HepG2 (cell line): ENCODE measurements around the gene EGFR. TPM values are rescaled to one million over a fixed set of nuclear protein-coding genes. Genes with fewer than 3 reads are reported as not detected.

Experiments used
- ADNP ChIP-seq: sonication (generic); formaldehyde crosslinking; IDR thresholded peaks from 2 replicates; pipeline ENCODE4 v1.4.0; 2020; ENCODE audit warnings: missing genetic modification reagents
- ASH2L ChIP-seq: fragments of 300-600, 200-600 bp; sonication (generic); IDR thresholded peaks from 2 replicates; pipeline ENCODE4 v1.7.0; 2017; ENCODE audit warnings: low read depth, mild to moderate bottlenecking, moderate library complexity, mixed read lengths, low read length; ENCODE audit not compliant: insufficient read length
- KDM5A ChIP-seq: fragments of 200-600 bp; sonication (generic); IDR thresholded peaks from 2 replicates; pipeline ENCODE4 v1.7.0; 2018; ENCODE audit warnings: antibody characterized with exemption, mild to moderate bottlenecking, low read length, borderline replicate concordance
- MED8 ChIP-seq: sonication (generic); formaldehyde crosslinking; IDR thresholded peaks from 2 replicates; pipeline ENCODE4 v1.8.1; 2023; ENCODE audit warnings: mild to moderate bottlenecking, missing genetic modification reagents; ENCODE audit not compliant: insufficient replicate concordance
- MEF2D ChIP-seq: sonication (generic); formaldehyde crosslinking; IDR thresholded peaks from 2 replicates; pipeline ENCODE4 v1.5.1; 2020; ENCODE audit warnings: mild to moderate bottlenecking, missing genetic modification reagents
- NFIB ChIP-seq: sonication (generic); formaldehyde crosslinking; IDR thresholded peaks from 2 replicates; pipeline ENCODE4 v1.9.0; 2021; ENCODE audit warnings: missing genetic modification reagents, mild to moderate bottlenecking, borderline replicate concordance
- SUZ12 ChIP-seq: fragments of 150-350 bp; IDR thresholded peaks from 2 replicates; pipeline ENCODE4 v1.6.1; 2014; ENCODE audit warnings: low read depth, low read length
- YY1 ChIP-seq: IDR thresholded peaks from 2 replicates; pipeline ENCODE4 v1.6.1; 2011; ENCODE audit warnings: low read length, low read depth, moderate library complexity, mild to moderate bottlenecking; ENCODE audit not compliant: insufficient read depth, insufficient replicate concordance
- ZBTB21 ChIP-seq: sonication (generic); formaldehyde crosslinking; IDR thresholded peaks from 2 replicates; pipeline ENCODE4 v1.4.0; 2020; ENCODE audit warnings: missing genetic modification reagents
- ZFP37 ChIP-seq: sonication (generic); formaldehyde crosslinking; IDR thresholded peaks from 2 replicates; pipeline ENCODE4 v1.4.0; 2020; ENCODE audit warnings: missing genetic modification reagents, borderline replicate concordance
- ZFX ChIP-seq: sonication (generic); formaldehyde crosslinking; IDR thresholded peaks from 2 replicates; pipeline ENCODE4 v1.4.0; 2020; ENCODE audit warnings: mild to moderate bottlenecking, low read depth, missing genetic modification reagents, moderate library complexity
- ZNF232 ChIP-seq: sonication (generic); formaldehyde crosslinking; IDR thresholded peaks from 2 replicates; pipeline ENCODE4 v1.4.0; 2020; ENCODE audit warnings: missing genetic modification reagents, borderline replicate concordance
- ZNF557 ChIP-seq: sonication (generic); formaldehyde crosslinking; IDR thresholded peaks from 2 replicates; pipeline ENCODE4 v1.4.0; 2020; ENCODE audit warnings: missing genetic modification reagents
- ZNF589 ChIP-seq: sonication (generic); formaldehyde crosslinking; conservative IDR thresholded peaks from 2 replicates; pipeline ENCODE4 v1.8.0; 2022; ENCODE audit warnings: mild to moderate bottlenecking, moderate library complexity, missing genetic modification reagents
- ZNF672 ChIP-seq: sonication (generic); formaldehyde crosslinking; IDR thresholded peaks from 2 replicates; pipeline ENCODE4 v1.8.1; 2022; ENCODE audit warnings: missing genetic modification reagents
- ZNF788 ChIP-seq: sonication (generic); formaldehyde crosslinking; IDR thresholded peaks from 2 replicates; pipeline ENCODE4 v1.5.0; 2020; ENCODE audit warnings: mild to moderate bottlenecking, missing genetic modification reagents, borderline replicate concordance
- ZNF839 ChIP-seq: sonication (generic); formaldehyde crosslinking; IDR thresholded peaks from 2 replicates; pipeline ENCODE4 v1.4.0; 2020; ENCODE audit warnings: missing genetic modification reagents, mild to moderate bottlenecking, borderline replicate concordance
- ZNF841 ChIP-seq: sonication (generic); formaldehyde crosslinking; IDR thresholded peaks from 2 replicates; pipeline ENCODE4 v1.8.1; 2023; ENCODE audit warnings: missing genetic modification reagents, borderline replicate concordance
- ZSCAN21 ChIP-seq: sonication (generic); formaldehyde crosslinking; IDR thresholded peaks from 2 replicates; pipeline ENCODE4 v1.8.0; 2022; ENCODE audit warnings: mild to moderate bottlenecking, missing genetic modification reagents, moderate library complexity, borderline replicate concordance
- polyA plus RNA-seq, 8 experiments: library from polyadenylated mRNA; depleted of rRNA in 3 of 8; stranded (reverse) in 7 of 8; unstranded in 1 of 8; fragments of >200 nt; fragmentation: Illumina TruSeq in 4 of 8; extraction: Trizol in 4 of 8; gene quantifications; 2 replicates each; pipeline versions ENCODE4 v1.2.1 to v1.2.3, GENCODE V29; 2011 to 2016; ENCODE audit warnings: low read depth in 4 of 8, missing spikeins in 1 of 8, mixed read lengths in 1 of 8; ENCODE audit not compliant: insufficient read depth in 1 of 8
- total RNA-seq, 5 experiments: library from RNA; depleted of rRNA; stranded (reverse); fragments of >200 nt; fragmentation: Illumina TruSeq; extraction: Trizol; gene quantifications; 2 replicates each; pipeline ENCODE4 v1.2.3, GENCODE V29; 2016; ENCODE audit warnings: low read depth in 1 of 5
- TF ChIP-seq, protein P1 (sequence below): sonication (generic); formaldehyde crosslinking; IDR thresholded peaks from 2 replicates; pipeline ENCODE4 v1.4.0; 2020; ENCODE audit warnings: missing genetic modification reagents, borderline replicate concordance
- TF ChIP-seq, protein P2 (sequence below): sonication (generic); formaldehyde crosslinking; IDR thresholded peaks from 2 replicates; pipeline ENCODE4 v1.8.0; 2022; ENCODE audit warnings: mild to moderate bottlenecking, missing genetic modification reagents
- TF ChIP-seq, protein P3 (sequence below): sonication (generic); formaldehyde crosslinking; IDR thresholded peaks from 2 replicates; pipeline ENCODE4 v1.8.0; 2022; ENCODE audit warnings: missing genetic modification reagents, mild to moderate bottlenecking, moderate library complexity, borderline replicate concordance
- TF ChIP-seq, protein P4 (sequence below): sonication (generic); formaldehyde crosslinking; IDR thresholded peaks from 2 replicates; pipeline ENCODE4 v1.5.0; 2020; ENCODE audit warnings: missing genetic modification reagents

Gene EGFR
- total and polyA plus RNA-seq, 2 of the 13 experiments (the other 11 are each of a cell fraction or from before 2014, with no cell fraction given), result 7.0 to 10.0 TPM

DNA sequence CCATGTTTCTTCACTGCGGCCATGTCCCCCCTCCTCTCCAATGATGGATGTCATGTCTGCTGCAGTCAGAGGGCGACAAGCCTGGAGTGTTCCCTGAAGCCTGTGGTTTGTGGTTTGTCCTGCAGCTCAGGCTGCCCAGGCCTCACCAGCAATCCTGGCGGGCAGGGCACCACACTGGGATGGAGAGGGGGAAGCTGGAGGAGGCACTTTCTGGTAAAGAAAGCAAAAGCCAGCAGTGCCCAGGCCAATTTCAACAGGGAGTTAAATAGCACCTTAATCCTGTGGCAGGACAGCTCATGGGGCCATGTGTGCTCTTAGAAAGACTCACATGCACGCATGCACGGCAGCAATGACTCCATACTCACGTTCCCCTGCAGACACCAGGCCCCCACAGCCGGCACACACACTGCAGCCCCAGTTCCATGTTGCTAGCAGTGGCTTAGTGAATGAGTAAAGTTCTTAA is 158.3 kb downstream of the EGFR start (continued):
- TF ChIP-seq MED8 (CRISPR knock-in tag), result no peak
- TF ChIP-seq MEF2D (CRISPR knock-in tag), result no peak
- TF ChIP-seq ZNF672, result 0 out of 2 replicates have a peak, but pooled peaks have one; percentile 30
- TF ChIP-seq ASH2L, result no peak
- 0 out of 2 replicates have a peak, but pooled peaks have one; percentile 24 for TF ChIP-seq ZNF589 (CRISPR knock-in tag)
- TF ChIP-seq, protein P1, sequence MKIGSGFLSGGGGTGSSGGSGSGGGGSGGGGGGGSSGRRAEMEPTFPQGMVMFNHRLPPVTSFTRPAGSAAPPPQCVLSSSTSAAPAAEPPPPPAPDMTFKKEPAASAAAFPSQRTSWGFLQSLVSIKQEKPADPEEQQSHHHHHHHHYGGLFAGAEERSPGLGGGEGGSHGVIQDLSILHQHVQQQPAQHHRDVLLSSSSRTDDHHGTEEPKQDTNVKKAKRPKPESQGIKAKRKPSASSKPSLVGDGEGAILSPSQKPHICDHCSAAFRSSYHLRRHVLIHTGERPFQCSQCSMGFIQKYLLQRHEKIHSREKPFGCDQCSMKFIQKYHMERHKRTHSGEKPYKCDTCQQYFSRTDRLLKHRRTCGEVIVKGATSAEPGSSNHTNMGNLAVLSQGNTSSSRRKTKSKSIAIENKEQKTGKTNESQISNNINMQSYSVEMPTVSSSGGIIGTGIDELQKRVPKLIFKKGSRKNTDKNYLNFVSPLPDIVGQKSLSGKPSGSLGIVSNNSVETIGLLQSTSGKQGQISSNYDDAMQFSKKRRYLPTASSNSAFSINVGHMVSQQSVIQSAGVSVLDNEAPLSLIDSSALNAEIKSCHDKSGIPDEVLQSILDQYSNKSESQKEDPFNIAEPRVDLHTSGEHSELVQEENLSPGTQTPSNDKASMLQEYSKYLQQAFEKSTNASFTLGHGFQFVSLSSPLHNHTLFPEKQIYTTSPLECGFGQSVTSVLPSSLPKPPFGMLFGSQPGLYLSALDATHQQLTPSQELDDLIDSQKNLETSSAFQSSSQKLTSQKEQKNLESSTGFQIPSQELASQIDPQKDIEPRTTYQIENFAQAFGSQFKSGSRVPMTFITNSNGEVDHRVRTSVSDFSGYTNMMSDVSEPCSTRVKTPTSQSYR (CRISPR knock-in tag), result no peak
- TF ChIP-seq YY1, result peak; percentile 43
- TF ChIP-seq, protein P2, sequence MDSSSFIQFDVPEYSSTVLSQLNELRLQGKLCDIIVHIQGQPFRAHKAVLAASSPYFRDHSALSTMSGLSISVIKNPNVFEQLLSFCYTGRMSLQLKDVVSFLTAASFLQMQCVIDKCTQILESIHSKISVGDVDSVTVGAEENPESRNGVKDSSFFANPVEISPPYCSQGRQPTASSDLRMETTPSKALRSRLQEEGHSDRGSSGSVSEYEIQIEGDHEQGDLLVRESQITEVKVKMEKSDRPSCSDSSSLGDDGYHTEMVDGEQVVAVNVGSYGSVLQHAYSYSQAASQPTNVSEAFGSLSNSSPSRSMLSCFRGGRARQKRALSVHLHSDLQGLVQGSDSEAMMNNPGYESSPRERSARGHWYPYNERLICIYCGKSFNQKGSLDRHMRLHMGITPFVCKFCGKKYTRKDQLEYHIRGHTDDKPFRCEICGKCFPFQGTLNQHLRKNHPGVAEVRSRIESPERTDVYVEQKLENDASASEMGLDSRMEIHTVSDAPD (CRISPR knock-in tag), result 0 out of 2 replicates have a peak, but pooled peaks have one; percentile 9
- TF ChIP-seq ZFX (CRISPR knock-in tag), result peak; percentile 0; the same call in 1 of the 2 replicates
- no peak for TF ChIP-seq ZNF839 (CRISPR knock-in tag)
- TF ChIP-seq, protein P3, sequence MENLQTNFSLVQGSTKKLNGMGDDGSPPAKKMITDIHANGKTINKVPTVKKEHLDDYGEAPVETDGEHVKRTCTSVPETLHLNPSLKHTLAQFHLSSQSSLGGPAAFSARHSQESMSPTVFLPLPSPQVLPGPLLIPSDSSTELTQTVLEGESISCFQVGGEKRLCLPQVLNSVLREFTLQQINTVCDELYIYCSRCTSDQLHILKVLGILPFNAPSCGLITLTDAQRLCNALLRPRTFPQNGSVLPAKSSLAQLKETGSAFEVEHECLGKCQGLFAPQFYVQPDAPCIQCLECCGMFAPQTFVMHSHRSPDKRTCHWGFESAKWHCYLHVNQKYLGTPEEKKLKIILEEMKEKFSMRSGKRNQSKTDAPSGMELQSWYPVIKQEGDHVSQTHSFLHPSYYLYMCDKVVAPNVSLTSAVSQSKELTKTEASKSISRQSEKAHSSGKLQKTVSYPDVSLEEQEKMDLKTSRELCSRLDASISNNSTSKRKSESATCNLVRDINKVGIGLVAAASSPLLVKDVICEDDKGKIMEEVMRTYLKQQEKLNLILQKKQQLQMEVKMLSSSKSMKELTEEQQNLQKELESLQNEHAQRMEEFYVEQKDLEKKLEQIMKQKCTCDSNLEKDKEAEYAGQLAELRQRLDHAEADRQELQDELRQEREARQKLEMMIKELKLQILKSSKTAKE (CRISPR knock-in tag), result 0 out of 2 replicates have a peak, but pooled peaks have one; percentile 25
- TF ChIP-seq ZNF841 (CRISPR knock-in tag), result no peak
- TF ChIP-seq ZFP37 (CRISPR knock-in tag), result no peak
- TF ChIP-seq ZSCAN21 (CRISPR knock-in tag), result no peak
- TF ChIP-seq, protein P4, sequence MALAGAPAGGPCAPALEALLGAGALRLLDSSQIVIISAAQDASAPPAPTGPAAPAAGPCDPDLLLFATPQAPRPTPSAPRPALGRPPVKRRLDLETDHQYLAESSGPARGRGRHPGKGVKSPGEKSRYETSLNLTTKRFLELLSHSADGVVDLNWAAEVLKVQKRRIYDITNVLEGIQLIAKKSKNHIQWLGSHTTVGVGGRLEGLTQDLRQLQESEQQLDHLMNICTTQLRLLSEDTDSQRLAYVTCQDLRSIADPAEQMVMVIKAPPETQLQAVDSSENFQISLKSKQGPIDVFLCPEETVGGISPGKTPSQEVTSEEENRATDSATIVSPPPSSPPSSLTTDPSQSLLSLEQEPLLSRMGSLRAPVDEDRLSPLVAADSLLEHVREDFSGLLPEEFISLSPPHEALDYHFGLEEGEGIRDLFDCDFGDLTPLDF, result no peak
- no peak for TF ChIP-seq NFIB
- no peak for TF ChIP-seq ADNP (CRISPR knock-in tag)
- TF ChIP-seq ZNF788, result 0 out of 2 replicates have a peak, but pooled peaks have one; percentile 44
- TF ChIP-seq ZNF232, result no peak
- no peak for TF ChIP-seq SUZ12
- no peak for TF ChIP-seq KDM5A
- no peak for TF ChIP-seq ZBTB21
- 0 out of 2 replicates have a peak, but pooled peaks have one; percentile 12 for TF ChIP-seq ZNF557 (CRISPR knock-in tag)
